HepG2 (cell line): ENCODE data around the gene FOXN3.

ENCODE experiments used
- CTCF ChIP-seq: sonication (generic); formaldehyde crosslinking; IDR thresholded peaks from 2 replicates; pipeline ENCODE4 v1.5.0; 2020; ENCODE audit warnings: mild to moderate bottlenecking, missing genetic modification reagents, moderate library complexity
- MAFK ChIP-seq, 2 experiments: IDR thresholded peaks in 1 of 2; conservative IDR thresholded peaks in 1 of 2; 2 replicates each; pipeline ENCODE4 v1.6.1; 2011; ENCODE audit warnings: improper control_type of control experiment in 2 of 2, low read length in 2 of 2

GRCh38 chr14:89455412-89455811 lies 38.4 kb upstream of the FOXN3 start:
- TF ChIP-seq CTCF (CRISPR knock-in tag), result no peak
- TF ChIP-seq MAFK (conservative IDR thresholded peaks at IDR 0.05 in 1 of 2, IDR thresholded peaks at IDR 0.05 in 1 of 2; ENCODE audit: low read length in 2 of 2), result no peak
